Mammary epithelial cell (primary cell): ENCODE measurements around the gene USP27X.

Source experiments
- EZH2 ChIP-seq: IDR thresholded peaks from 2 replicates; pipeline ENCODE4 v1.6.1; 2012; ENCODE audit warnings: low read length, inconsistent platforms, borderline replicate concordance
- TF ChIP-seq, protein P1 (sequence below), 2 donors: IDR thresholded peaks in 1 of 2; conservative IDR thresholded peaks in 1 of 2; 2 replicates each; pipeline ENCODE4 v1.5.1; 2011 to 2012; ENCODE audit warnings: inconsistent platforms in 2 of 2, low read length in 2 of 2, mild to moderate bottlenecking in 2 of 2, control low read depth in 1 of 2, low read depth in 1 of 2; ENCODE audit not compliant: insufficient read depth in 1 of 2; ENCODE audit errors: extremely low read depth in 1 of 2

DNA sequence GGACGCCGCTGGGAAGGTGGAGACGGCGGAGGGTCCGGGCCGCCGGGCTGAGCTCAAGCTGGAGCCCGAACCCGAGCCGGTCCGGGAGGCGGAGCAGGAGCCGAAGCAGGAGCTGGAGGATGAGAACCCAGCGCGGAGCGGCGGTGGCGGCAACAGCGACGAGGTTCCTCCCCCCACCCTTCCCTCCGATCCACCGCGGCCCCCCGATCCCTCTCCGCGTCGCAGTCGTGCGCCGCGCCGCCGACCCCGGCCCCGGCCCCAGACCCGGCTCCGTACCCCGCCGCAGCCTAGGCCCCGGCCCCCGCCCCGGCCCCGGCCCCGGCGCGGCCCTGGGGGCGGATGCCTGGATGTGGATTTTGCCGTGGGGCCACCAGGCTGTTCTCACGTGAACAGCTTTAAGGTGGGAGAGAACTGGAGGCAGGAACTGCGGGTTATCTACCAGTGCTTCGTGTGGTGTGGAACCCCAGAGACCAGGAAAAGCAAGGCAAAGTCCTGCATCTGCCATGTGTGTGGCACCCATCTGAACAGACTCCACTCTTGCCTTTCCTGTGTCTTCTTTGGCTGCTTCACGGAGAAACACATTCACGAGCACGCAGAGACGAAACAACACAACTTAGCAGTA, 483 bp downstream of the USP27X start:
- TF ChIP-seq, protein P1, sequence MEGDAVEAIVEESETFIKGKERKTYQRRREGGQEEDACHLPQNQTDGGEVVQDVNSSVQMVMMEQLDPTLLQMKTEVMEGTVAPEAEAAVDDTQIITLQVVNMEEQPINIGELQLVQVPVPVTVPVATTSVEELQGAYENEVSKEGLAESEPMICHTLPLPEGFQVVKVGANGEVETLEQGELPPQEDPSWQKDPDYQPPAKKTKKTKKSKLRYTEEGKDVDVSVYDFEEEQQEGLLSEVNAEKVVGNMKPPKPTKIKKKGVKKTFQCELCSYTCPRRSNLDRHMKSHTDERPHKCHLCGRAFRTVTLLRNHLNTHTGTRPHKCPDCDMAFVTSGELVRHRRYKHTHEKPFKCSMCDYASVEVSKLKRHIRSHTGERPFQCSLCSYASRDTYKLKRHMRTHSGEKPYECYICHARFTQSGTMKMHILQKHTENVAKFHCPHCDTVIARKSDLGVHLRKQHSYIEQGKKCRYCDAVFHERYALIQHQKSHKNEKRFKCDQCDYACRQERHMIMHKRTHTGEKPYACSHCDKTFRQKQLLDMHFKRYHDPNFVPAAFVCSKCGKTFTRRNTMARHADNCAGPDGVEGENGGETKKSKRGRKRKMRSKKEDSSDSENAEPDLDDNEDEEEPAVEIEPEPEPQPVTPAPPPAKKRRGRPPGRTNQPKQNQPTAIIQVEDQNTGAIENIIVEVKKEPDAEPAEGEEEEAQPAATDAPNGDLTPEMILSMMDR (conservative IDR thresholded peaks at IDR 0.05 in 1 of 2, IDR thresholded peaks at IDR 0.05 in 1 of 2; ENCODE audit: extremely low read depth in 1 of 2, insufficient read depth in 1 of 2, low read depth in 1 of 2, low read length in 2 of 2): no peak
- TF ChIP-seq EZH2: no peak
